Ishikawa (cell line): ENCODE results near the gene PRKCE.

Experiments
- CEBPB ChIP-seq: IDR thresholded peaks from 2 replicates; pipeline ENCODE4 v1.6.1; 2012
- CREB1 ChIP-seq: IDR thresholded peaks from 2 replicates; pipeline ENCODE4 v1.6.1; 2012; ENCODE audit warnings: low read depth
- EGR1 ChIP-seq: IDR thresholded peaks from 2 replicates; pipeline ENCODE4 v1.6.1; 2012
- EP300 ChIP-seq: IDR thresholded peaks from 2 replicates; pipeline ENCODE4 v1.6.1; 2012; ENCODE audit warnings: borderline replicate concordance
- FOXM1 ChIP-seq: IDR thresholded peaks from 2 replicates; pipeline ENCODE4 v1.6.1; 2012; ENCODE audit warnings: low read depth, borderline replicate concordance
- NFIC ChIP-seq: IDR thresholded peaks from 2 replicates; pipeline ENCODE4 v1.6.1; 2012
- RAD21 ChIP-seq: IDR thresholded peaks from 2 replicates; pipeline ENCODE4 v1.6.1; 2012; ENCODE audit warnings: low read depth
- TAF1 ChIP-seq: IDR thresholded peaks from 2 replicates; pipeline ENCODE4 v1.6.1; 2012; ENCODE audit warnings: low read depth, mild to moderate bottlenecking
- TCF12 ChIP-seq: IDR thresholded peaks from 2 replicates; pipeline ENCODE4 v1.6.1; 2012; ENCODE audit warnings: low read depth
- TEAD4 ChIP-seq: IDR thresholded peaks from 2 replicates; pipeline ENCODE4 v1.6.1; 2012
- USF1 ChIP-seq: IDR thresholded peaks from 2 replicates; pipeline ENCODE4 v1.6.1; 2012
- YY1 ChIP-seq: IDR thresholded peaks from 2 replicates; pipeline ENCODE4 v1.6.1; 2012; ENCODE audit warnings: low read depth
- ZBTB7A ChIP-seq: IDR thresholded peaks from 2 replicates; pipeline ENCODE4 v1.6.1; 2012; ENCODE audit warnings: low read depth
- TF ChIP-seq, protein P1 (sequence below): IDR thresholded peaks from 2 replicates; pipeline ENCODE4 v1.6.1; 2012
- TF ChIP-seq, protein P2 (sequence below): IDR thresholded peaks from 2 replicates; pipeline ENCODE4 v1.6.1; 2012; ENCODE audit warnings: low read depth, mild to moderate bottlenecking

The PRKCE gene

GRCh38 chr2:46179037-46179621 lies 527.7 kb downstream of the PRKCE start:
- TF ChIP-seq FOXM1 (no peak), RAD21 (no peak), EGR1 (no peak), NFIC (no peak), CREB1 (no peak), TEAD4 (no peak), ZBTB7A (no peak), YY1 (no peak), TAF1 (no peak), TCF12 (no peak), EP300 (no peak), USF1 (no peak), CEBPB (no peak)
- TF ChIP-seq, protein P1, sequence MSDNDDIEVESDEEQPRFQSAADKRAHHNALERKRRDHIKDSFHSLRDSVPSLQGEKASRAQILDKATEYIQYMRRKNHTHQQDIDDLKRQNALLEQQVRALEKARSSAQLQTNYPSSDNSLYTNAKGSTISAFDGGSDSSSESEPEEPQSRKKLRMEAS, result no peak
- TF ChIP-seq, protein P2, sequence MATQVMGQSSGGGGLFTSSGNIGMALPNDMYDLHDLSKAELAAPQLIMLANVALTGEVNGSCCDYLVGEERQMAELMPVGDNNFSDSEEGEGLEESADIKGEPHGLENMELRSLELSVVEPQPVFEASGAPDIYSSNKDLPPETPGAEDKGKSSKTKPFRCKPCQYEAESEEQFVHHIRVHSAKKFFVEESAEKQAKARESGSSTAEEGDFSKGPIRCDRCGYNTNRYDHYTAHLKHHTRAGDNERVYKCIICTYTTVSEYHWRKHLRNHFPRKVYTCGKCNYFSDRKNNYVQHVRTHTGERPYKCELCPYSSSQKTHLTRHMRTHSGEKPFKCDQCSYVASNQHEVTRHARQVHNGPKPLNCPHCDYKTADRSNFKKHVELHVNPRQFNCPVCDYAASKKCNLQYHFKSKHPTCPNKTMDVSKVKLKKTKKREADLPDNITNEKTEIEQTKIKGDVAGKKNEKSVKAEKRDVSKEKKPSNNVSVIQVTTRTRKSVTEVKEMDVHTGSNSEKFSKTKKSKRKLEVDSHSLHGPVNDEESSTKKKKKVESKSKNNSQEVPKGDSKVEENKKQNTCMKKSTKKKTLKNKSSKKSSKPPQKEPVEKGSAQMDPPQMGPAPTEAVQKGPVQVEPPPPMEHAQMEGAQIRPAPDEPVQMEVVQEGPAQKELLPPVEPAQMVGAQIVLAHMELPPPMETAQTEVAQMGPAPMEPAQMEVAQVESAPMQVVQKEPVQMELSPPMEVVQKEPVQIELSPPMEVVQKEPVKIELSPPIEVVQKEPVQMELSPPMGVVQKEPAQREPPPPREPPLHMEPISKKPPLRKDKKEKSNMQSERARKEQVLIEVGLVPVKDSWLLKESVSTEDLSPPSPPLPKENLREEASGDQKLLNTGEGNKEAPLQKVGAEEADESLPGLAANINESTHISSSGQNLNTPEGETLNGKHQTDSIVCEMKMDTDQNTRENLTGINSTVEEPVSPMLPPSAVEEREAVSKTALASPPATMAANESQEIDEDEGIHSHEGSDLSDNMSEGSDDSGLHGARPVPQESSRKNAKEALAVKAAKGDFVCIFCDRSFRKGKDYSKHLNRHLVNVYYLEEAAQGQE, result no peak

DNA sequence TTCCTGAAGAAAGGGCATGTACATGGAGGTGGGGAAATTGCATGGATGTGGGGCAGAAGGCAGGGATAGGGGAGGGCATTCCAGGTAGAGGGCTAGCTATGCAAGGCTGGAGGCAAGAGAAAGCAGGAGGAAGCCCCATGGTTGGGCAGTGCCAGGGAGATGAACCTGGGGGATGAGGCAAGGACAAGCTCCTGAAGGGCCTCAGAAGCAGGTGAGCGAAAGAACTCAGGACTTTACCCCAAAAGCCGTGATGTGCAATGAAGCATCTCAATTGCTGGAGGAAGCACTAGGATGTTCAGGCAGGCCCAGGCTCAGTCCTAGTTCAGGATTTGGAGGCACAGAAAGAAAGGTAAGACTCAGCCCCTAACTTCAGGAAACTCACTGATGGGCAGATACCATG lies 528.7 kb downstream of the PRKCE start:
- TF ChIP-seq, protein P1, result no peak
- no peak for TF ChIP-seq EGR1
- no peak for TF ChIP-seq YY1
- TF ChIP-seq NFIC, result no peak
- TF ChIP-seq ZBTB7A, result no peak
- no peak for TF ChIP-seq USF1
- no peak for TF ChIP-seq CREB1
- no peak for TF ChIP-seq TEAD4

GRCh38 chr2:46181306-46181705 lies 529.8 kb downstream of the PRKCE start:
- TF ChIP-seq CREB1, result no peak
- TF ChIP-seq, protein P1, result no peak
- TF ChIP-seq FOXM1, result no peak
- no peak for TF ChIP-seq TEAD4
- TF ChIP-seq, protein P2, result no peak
- no peak for TF ChIP-seq TCF12
- no peak for TF ChIP-seq YY1
- no peak for TF ChIP-seq USF1
- no peak for TF ChIP-seq CEBPB
- no peak for TF ChIP-seq ZBTB7A
- no peak for TF ChIP-seq RAD21
- no peak for TF ChIP-seq EP300
- no peak for TF ChIP-seq TAF1
- TF ChIP-seq NFIC, result no peak
- TF ChIP-seq EGR1, result no peak

DNA sequence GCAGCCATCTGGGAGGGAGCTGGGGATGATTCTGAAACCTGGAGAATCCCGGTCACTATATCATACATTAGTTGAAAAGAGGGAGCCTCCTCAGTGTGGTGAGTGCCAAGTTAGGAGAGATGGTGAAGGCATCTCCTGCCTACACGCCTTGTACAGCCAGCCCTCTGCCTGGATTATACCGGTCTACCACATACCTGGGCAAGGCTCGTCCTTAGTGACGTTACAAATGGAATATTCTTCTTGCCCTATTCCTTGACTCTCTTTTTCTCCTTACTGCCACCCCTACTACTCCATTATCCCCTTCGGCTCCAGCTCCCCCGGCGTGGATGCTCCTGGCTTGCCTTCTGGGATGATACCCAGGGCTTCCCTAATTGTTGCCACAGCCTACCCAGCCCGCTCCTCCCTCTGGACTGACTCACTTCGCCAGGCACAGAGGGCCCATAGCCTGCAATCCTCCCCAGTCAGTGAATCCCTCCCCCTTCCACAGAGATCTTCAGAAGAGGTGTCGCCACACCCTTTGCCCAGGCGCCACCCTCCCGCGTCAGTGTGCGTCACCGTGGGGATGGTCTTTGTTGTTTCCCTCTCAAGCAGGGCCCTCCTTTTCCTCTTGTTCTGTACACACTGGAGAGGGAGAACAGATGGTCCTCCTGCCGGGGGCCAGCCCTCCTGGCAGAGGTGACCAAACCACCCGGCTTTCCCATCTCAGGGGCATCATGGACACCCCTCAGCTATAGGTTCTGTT lies 530.5 kb downstream of the PRKCE start:
- TF ChIP-seq EGR1 (no peak), CREB1 (no peak)
- TF ChIP-seq, protein P1, result no peak

DNA sequence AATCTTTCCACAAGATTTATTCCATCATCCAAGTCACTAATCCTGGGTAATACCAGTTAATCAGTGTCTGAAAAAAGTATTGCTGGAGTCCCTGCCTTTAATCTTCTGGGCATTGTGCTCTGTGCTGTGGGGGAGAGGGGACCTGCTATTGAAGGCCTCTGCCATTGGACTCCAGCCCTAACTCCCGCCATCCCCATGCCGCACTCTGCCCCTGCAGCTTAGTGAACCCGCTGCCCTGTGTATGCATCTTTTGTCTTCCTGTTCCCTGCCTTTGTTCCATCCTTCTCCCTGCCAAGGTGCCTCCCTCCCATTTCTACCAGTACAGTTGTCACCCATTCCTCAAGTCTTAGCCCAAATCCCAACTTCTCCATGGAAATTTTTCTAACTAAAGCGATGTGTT lies 532.0 kb downstream of the PRKCE start:
- no peak for TF ChIP-seq ZBTB7A
